ENCODE data around the gene DYNLRB2.

DNA sequence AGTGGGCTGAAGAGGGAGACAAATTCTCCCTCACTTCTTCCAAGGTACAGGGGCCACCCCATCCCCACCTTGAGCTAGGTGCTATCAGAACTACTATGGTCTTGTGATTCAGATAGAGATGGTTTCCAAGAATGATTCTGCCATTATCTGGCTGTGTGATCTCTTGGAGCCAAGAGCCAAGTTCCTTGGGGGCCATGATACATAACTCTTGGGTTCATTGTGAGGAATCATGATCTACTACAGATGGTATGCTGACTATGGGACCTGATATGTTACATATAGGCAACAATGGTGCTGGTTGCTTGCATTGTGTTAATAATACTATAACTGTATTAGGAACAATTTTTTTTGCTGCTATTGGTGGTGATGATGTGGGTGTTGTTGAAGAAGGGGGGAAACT lies 45.7 kb downstream of the DYNLRB2 start:
- TF ChIP-seq, protein P1, sequence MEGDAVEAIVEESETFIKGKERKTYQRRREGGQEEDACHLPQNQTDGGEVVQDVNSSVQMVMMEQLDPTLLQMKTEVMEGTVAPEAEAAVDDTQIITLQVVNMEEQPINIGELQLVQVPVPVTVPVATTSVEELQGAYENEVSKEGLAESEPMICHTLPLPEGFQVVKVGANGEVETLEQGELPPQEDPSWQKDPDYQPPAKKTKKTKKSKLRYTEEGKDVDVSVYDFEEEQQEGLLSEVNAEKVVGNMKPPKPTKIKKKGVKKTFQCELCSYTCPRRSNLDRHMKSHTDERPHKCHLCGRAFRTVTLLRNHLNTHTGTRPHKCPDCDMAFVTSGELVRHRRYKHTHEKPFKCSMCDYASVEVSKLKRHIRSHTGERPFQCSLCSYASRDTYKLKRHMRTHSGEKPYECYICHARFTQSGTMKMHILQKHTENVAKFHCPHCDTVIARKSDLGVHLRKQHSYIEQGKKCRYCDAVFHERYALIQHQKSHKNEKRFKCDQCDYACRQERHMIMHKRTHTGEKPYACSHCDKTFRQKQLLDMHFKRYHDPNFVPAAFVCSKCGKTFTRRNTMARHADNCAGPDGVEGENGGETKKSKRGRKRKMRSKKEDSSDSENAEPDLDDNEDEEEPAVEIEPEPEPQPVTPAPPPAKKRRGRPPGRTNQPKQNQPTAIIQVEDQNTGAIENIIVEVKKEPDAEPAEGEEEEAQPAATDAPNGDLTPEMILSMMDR (CRISPR knock-in tag; IDR thresholded peaks at IDR 0.05) = no peak
- no peak for TF ChIP-seq MYC (CRISPR knock-in tag; IDR thresholded peaks at IDR 0.05; ENCODE audit: borderline replicate concordance)

All from HepG2 (cell line).